Measurements from ENCODE around the gene SVIL. TPM values are rescaled to one million over a fixed set of nuclear protein-coding genes. Genes with fewer than 3 reads are reported as not detected.
A peak's percentile ranks its signal among the peaks of the same experiment; 100 is the strongest.
"Not testable (repeated sequence)": the region's sequence is repeated elsewhere in the genome, so short reads cannot be mapped to it uniquely, and the experiment has no call there.

SVIL gene
- total and polyA plus RNA-seq, 9 donors = 129 to 229 (median 173) TPM

- DNase-seq = peak; percentile 82
- Histone ChIP-seq H3K9me3 (replicated peaks; ENCODE audit: control insufficient read depth, low read depth, low read length) (no peaks in the 10 kb centered on the region), H3K27me3 (ENCODE audit: control insufficient read depth, insufficient read depth, low read length) (no peaks in the 10 kb centered on the region), H3K4me3 (ENCODE audit: low read length) (no peak overlapping the region), H3K4me1 (ENCODE audit: control insufficient read depth, insufficient read depth, low read length) (peaks cover 45% of the 10 kb centered on the region), H3K27ac (ENCODE audit: low read length) (peak overlapping the region; percentile 79), H3K36me3 (ENCODE audit: control insufficient read depth, insufficient read depth, low read length) (peaks cover 3% of the 10 kb centered on the region)
- WGBS (ENCODE audit: insufficient coverage) = 34% methylated on average over 8 of the region's 14 CpGs
These were observed 12.3 kb downstream of the SVIL start for GRCh38 chr10:29622382-29622922.

GRCh38 chr10:29621161-29621560, 13.6 kb downstream of the SVIL start:
- no peak overlapping the region for H3K4me3 ChIP-seq (ENCODE audit: low read length)

GRCh38 chr10:29620112-29620690, 14.6 kb downstream of the SVIL start:
- no peaks in the 10 kb centered on the region for H3K27me3 ChIP-seq (ENCODE audit: control insufficient read depth, insufficient read depth, low read length)
- no peak for DNase-seq
- no peaks in the 10 kb centered on the region for H3K9me3 ChIP-seq (replicated peaks; ENCODE audit: control insufficient read depth, low read depth, low read length)
- no CpG with 5 or more reads among the region's 5 CpGs for WGBS (ENCODE audit: insufficient coverage)
- peaks cover 3% of the 10 kb centered on the region for H3K36me3 ChIP-seq (ENCODE audit: control insufficient read depth, insufficient read depth, low read length)
- peaks cover 43% of the 10 kb centered on the region for H3K4me1 ChIP-seq (ENCODE audit: control insufficient read depth, insufficient read depth, low read length)
- H3K4me3 ChIP-seq (ENCODE audit: low read length) = no peak overlapping the region
- peak overlapping the region; percentile 92 for H3K27ac ChIP-seq (ENCODE audit: low read length)

More at GRCh38 chr10:29621161-29621560, 13.6 kb downstream of the SVIL start:
- Histone ChIP-seq H3K36me3 (ENCODE audit: control insufficient read depth, insufficient read depth, low read length) (peaks cover 3% of the 10 kb centered on the region), H3K4me1 (ENCODE audit: control insufficient read depth, insufficient read depth, low read length) (peaks cover 43% of the 10 kb centered on the region), H3K27ac (ENCODE audit: low read length) (peak overlapping the region; percentile 65), H3K9me3 (replicated peaks; ENCODE audit: control insufficient read depth, low read depth, low read length) (no peaks in the 10 kb centered on the region), H3K27me3 (ENCODE audit: control insufficient read depth, insufficient read depth, low read length) (no peaks in the 10 kb centered on the region)
- WGBS (ENCODE audit: insufficient coverage) = 73% methylated on average over 4 of the region's 7 CpGs
- DNase-seq = peak; percentile 43

- H3K4me1 ChIP-seq (ENCODE audit: control insufficient read depth, insufficient read depth, low read length) = peaks cover 43% of the 10 kb centered on the region
- no peak overlapping the region for H3K4me3 ChIP-seq (ENCODE audit: low read length)
- H3K9me3 ChIP-seq (replicated peaks; ENCODE audit: control insufficient read depth, low read depth, low read length) = no peaks in the 10 kb centered on the region
- WGBS (ENCODE audit: insufficient coverage) = 0% methylated on average over 1 of the region's 5 CpGs
- no peaks in the 10 kb centered on the region for H3K27me3 ChIP-seq (ENCODE audit: control insufficient read depth, insufficient read depth, low read length)
- H3K36me3 ChIP-seq (ENCODE audit: control insufficient read depth, insufficient read depth, low read length) = peaks cover 3% of the 10 kb centered on the region
- H3K27ac ChIP-seq (ENCODE audit: low read length) = peak overlapping the region; percentile 92
- DNase-seq = peak; percentile 82
These were observed 15.5 kb downstream of the SVIL start for GRCh38 chr10:29619241-29619669.

GRCh38 chr10:29618341-29619171, 16.2 kb downstream of the SVIL start:
- H3K27me3 ChIP-seq (ENCODE audit: control insufficient read depth, insufficient read depth, low read length) = no peaks in the 10 kb centered on the region
- peaks cover 3% of the 10 kb centered on the region for H3K36me3 ChIP-seq (ENCODE audit: control insufficient read depth, insufficient read depth, low read length)
- peaks cover 43% of the 10 kb centered on the region for H3K4me1 ChIP-seq (ENCODE audit: control insufficient read depth, insufficient read depth, low read length)
- WGBS (ENCODE audit: insufficient coverage) = 60% methylated on average over 9 of the region's 14 CpGs
- H3K4me3 ChIP-seq (ENCODE audit: low read length) = no peak overlapping the region
- H3K9me3 ChIP-seq (replicated peaks; ENCODE audit: control insufficient read depth, low read depth, low read length) = no peaks in the 10 kb centered on the region
- H3K27ac ChIP-seq (ENCODE audit: low read length) = peak overlapping the region; percentile 92
- peak; percentile 52 for DNase-seq

- H3K27ac ChIP-seq (ENCODE audit: low read length) = peak overlapping the region; percentile 92
- peak; percentile 92 for DNase-seq
- WGBS (ENCODE audit: insufficient coverage) = 44% methylated on average over 2 of the region's 8 CpGs
- no peaks in the 10 kb centered on the region for H3K27me3 ChIP-seq (ENCODE audit: control insufficient read depth, insufficient read depth, low read length)
- H3K9me3 ChIP-seq (replicated peaks; ENCODE audit: control insufficient read depth, low read depth, low read length) = no peaks in the 10 kb centered on the region
- H3K4me1 ChIP-seq (ENCODE audit: control insufficient read depth, insufficient read depth, low read length) = peaks cover 40% of the 10 kb centered on the region
- peaks cover 2% of the 10 kb centered on the region for H3K36me3 ChIP-seq (ENCODE audit: control insufficient read depth, insufficient read depth, low read length)
- no peak overlapping the region for H3K4me3 ChIP-seq (ENCODE audit: low read length)
These were observed 16.9 kb downstream of the SVIL start for GRCh38 chr10:29617880-29618340.

- no peak for DNase-seq
- Histone ChIP-seq H3K27ac (ENCODE audit: low read length) (no peak overlapping the region), H3K4me3 (ENCODE audit: low read length) (no peak overlapping the region), H3K4me1 (ENCODE audit: control insufficient read depth, insufficient read depth, low read length) (peaks cover 47% of the 10 kb centered on the region), H3K36me3 (ENCODE audit: control insufficient read depth, insufficient read depth, low read length) (peaks cover 2% of the 10 kb centered on the region), H3K27me3 (ENCODE audit: control insufficient read depth, insufficient read depth, low read length) (no peaks in the 10 kb centered on the region), H3K9me3 (replicated peaks; ENCODE audit: control insufficient read depth, low read depth, low read length) (no peaks in the 10 kb centered on the region)
- WGBS (ENCODE audit: insufficient coverage) = no CpG with 5 or more reads among the region's 6 CpGs
These were observed 18.2 kb downstream of the SVIL start for GRCh38 chr10:29616542-29616941.

- Histone ChIP-seq H3K9me3 (replicated peaks; ENCODE audit: control insufficient read depth, low read depth, low read length) (no peaks in the 10 kb centered on the region), H3K4me1 (ENCODE audit: control insufficient read depth, insufficient read depth, low read length) (peaks cover 48% of the 10 kb centered on the region), H3K36me3 (ENCODE audit: control insufficient read depth, insufficient read depth, low read length) (peaks cover 2% of the 10 kb centered on the region), H3K27ac (ENCODE audit: low read length) (no peak overlapping the region), H3K4me3 (ENCODE audit: low read length) (no peak overlapping the region), H3K27me3 (ENCODE audit: control insufficient read depth, insufficient read depth, low read length) (no peaks in the 10 kb centered on the region)
- WGBS (ENCODE audit: insufficient coverage) = no CpG with 5 or more reads among the region's 2 CpGs
- DNase-seq = no peak
These were observed 19.6 kb downstream of the SVIL start for GRCh38 chr10:29615195-29615594.

- no CpG with 5 or more reads among the region's 1 CpG for WGBS (ENCODE audit: insufficient coverage)
- not testable (repeated sequence) for H3K9me3 ChIP-seq (replicated peaks; ENCODE audit: control insufficient read depth, low read depth, low read length); H3K27me3 ChIP-seq (ENCODE audit: control insufficient read depth, insufficient read depth, low read length); H3K4me3 ChIP-seq (ENCODE audit: low read length); H3K36me3 ChIP-seq (ENCODE audit: control insufficient read depth, insufficient read depth, low read length); H3K27ac ChIP-seq (ENCODE audit: low read length); DNase-seq
- peaks cover 54% of the 10 kb centered on the region for H3K4me1 ChIP-seq (ENCODE audit: control insufficient read depth, insufficient read depth, low read length)
These were observed 20.5 kb downstream of the SVIL start for GRCh38 chr10:29614289-29614688.

- no peak overlapping the region for H3K27ac ChIP-seq (ENCODE audit: low read length)
- peaks cover 7% of the 10 kb centered on the region for H3K9me3 ChIP-seq (replicated peaks; ENCODE audit: control insufficient read depth, low read depth, low read length)
- H3K36me3 ChIP-seq (ENCODE audit: control insufficient read depth, insufficient read depth, low read length) = peaks cover 7% of the 10 kb centered on the region
- H3K27me3 ChIP-seq (ENCODE audit: control insufficient read depth, insufficient read depth, low read length) = no peaks in the 10 kb centered on the region
- no peak for DNase-seq
- H3K4me3 ChIP-seq (ENCODE audit: low read length) = no peak overlapping the region
- no CpG with 5 or more reads among the region's 4 CpGs for WGBS (ENCODE audit: insufficient coverage)
- H3K4me1 ChIP-seq (ENCODE audit: control insufficient read depth, insufficient read depth, low read length) = peaks cover 54% of the 10 kb centered on the region
These were observed 21.0 kb downstream of the SVIL start for GRCh38 chr10:29613791-29614190.

Data from muscle of leg (tissue), 11 donors.